Activated CD4-positive, alpha-beta T cell treated with anti-CD3 and anti-CD28 coated beads, Interleukin-2, amount 10 ng/mL, durations not matched to agents 7 days and 5 days (primary cell): ENCODE measurements around the gene CAMK2G. TPM values are rescaled to one million over a fixed set of nuclear protein-coding genes. Genes with fewer than 3 reads are reported as not detected.

Source experiments
- CTCF ChIA-PET: fragments of 350-600 bp; sonication (Branson Sonifier 250); formaldehyde crosslinking; loops from one replicate; lab custom pipeline; 2021; ENCODE audit warnings: antibody characterized with exemption; lab: Charles Lee
- POLR2A ChIA-PET: fragments of 350-600 bp; sonication (Branson Sonifier 250); formaldehyde crosslinking; loops from one replicate; lab custom pipeline; 2021; ENCODE audit warnings: antibody characterized with exemption; lab: Charles Lee
- DNase-seq: peaks from one replicate; pipeline ENCODE4 v3.0.0-alpha.2; 2020
- H3K27ac Mint-ChIP-seq: one replicate; pipeline ENCODE4 v1.8.0; 2021; ENCODE audit warnings: mild to moderate bottlenecking, moderate library complexity, mixed read lengths
- H3K27me3 Mint-ChIP-seq: one replicate; pipeline ENCODE4 v1.8.0; 2021; ENCODE audit warnings: mixed read lengths
- H3K36me3 Mint-ChIP-seq: one replicate; pipeline ENCODE4 v1.8.0; 2021; ENCODE audit warnings: low read depth, mixed read lengths
- H3K4me1 Mint-ChIP-seq: one replicate; pipeline ENCODE4 v1.8.0; 2021; ENCODE audit warnings: mixed read lengths
- H3K4me3 Mint-ChIP-seq: one replicate; pipeline ENCODE4 v1.8.0; 2021; ENCODE audit warnings: mild to moderate bottlenecking, moderate library complexity, mixed read lengths
- H3K9me3 Mint-ChIP-seq: one replicate; pipeline ENCODE4 v1.8.0; 2021; ENCODE audit warnings: mixed read lengths
- total RNA-seq, 2 experiments: library from RNA; stranded (reverse); gene quantifications; one replicate each; pipeline ENCODE4 v1.2.3, GENCODE V29; 2021

Gene CAMK2G
- total RNA-seq, 2 experiments from 2014 or later: 54.4 to 55.8 TPM

GRCh38 chr10:73823391-73823790 is 51.0 kb downstream of the CAMK2G start:
- Mint-ChIP-seq H3K4me1 (peaks cover 3% of the 10 kb centered on the region), H3K27ac (no peak overlapping the region), H3K36me3 (peaks cover 30% of the 10 kb centered on the region), H3K9me3 (no peaks in the 10 kb centered on the region), H3K27me3 (no peaks in the 10 kb centered on the region), H3K4me3 (no peak overlapping the region)
- CTCF ChIA-PET: interaction anchor here (1.2 to 2.2 kb wide), 2 partner anchors 10 to 56 kb away, joined by 4 to 7 read pairs; no protein-coding TSS in a partner anchor
- POLR2A ChIA-PET: no interaction called here
- no peak for DNase-seq

DNA sequence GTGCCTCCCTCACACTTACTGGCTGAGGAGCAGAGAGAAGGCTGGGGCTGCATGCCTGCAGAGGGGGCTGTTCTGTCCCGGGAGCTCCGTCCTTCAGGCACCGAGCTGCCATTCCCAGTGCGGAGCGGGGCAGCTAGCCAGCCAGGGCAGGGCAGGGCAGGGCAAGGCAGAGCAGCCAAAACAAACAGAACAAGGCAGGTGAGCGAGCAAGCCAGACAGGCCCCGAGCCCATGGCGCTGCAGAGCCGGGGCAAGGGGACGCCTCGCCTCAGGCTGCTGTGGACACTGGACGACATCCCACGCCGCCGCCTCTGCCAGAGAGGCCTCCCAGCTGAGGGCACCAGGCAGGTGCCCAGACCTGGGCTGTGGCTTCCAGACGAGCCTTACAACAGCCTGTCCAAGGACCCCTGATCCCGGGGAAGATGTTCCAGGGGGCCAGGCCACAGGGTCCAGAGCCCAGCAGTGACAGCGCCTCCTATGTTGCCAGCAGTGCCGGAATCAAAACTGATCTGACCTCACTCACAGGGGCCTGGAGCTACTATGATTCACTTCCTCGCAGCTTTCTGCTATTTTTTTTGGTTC is 54.8 kb downstream of the CAMK2G start:
- Mint-ChIP-seq H3K27me3 (no peaks in the 10 kb centered on the region), H3K36me3 (peaks cover 33% of the 10 kb centered on the region), H3K4me1 (peaks cover 5% of the 10 kb centered on the region), H3K27ac (no peak overlapping the region), H3K4me3 (no peak overlapping the region), H3K9me3 (no peaks in the 10 kb centered on the region)
- POLR2A ChIA-PET: no interaction called here
- no peak for DNase-seq
- CTCF ChIA-PET: interaction anchor here (1.2 to 1.5 kb wide), 3 partner anchors 8 to 67 kb away, joined by 3 to 8 read pairs (median 4); partner anchors contain the start of gene ZSWIM8

DNA sequence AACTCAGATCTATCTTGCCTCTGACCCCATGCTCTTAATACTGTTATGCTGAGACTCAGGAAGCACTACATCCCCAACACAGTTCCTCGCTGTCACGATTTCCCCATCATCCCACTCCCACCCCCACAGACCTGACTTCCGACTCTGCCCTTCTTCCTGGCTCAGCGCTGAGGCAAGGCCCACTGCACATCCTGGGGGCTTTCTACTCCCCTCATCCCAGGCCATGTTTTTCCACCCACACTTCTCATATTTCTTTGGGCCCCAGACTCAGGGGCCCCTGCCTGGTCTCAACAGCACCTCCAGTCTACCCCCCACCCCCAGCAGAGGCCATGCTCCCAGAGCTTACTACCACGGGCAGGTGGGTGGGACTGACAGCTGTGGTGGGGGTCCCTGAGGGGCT is 55.3 kb downstream of the CAMK2G start:
- no peaks in the 10 kb centered on the region for H3K27me3 Mint-ChIP-seq
- H3K27ac Mint-ChIP-seq: no peak overlapping the region
- CTCF ChIA-PET: interaction anchor here (1.0 to 1.5 kb wide), 4 partner anchors 9 to 67 kb away, joined by 3 to 8 read pairs (median 4); partner anchors contain the start of gene ZSWIM8
- POLR2A ChIA-PET: no interaction called here
- no peaks in the 10 kb centered on the region for H3K9me3 Mint-ChIP-seq
- peaks cover 5% of the 10 kb centered on the region for H3K4me1 Mint-ChIP-seq
- no peak for DNase-seq
- H3K36me3 Mint-ChIP-seq: peaks cover 29% of the 10 kb centered on the region
- H3K4me3 Mint-ChIP-seq: no peak overlapping the region

- peaks cover 28% of the 10 kb centered on the region for H3K36me3 Mint-ChIP-seq
- no peak overlapping the region for H3K4me3 Mint-ChIP-seq
- H3K4me1 Mint-ChIP-seq: peaks cover 5% of the 10 kb centered on the region
- POLR2A ChIA-PET: no interaction called here
- no peaks in the 10 kb centered on the region for H3K27me3 Mint-ChIP-seq
- no peak for DNase-seq
- no peaks in the 10 kb centered on the region for H3K9me3 Mint-ChIP-seq
- CTCF ChIA-PET: interaction anchor here (1.0 to 1.8 kb wide), 3 partner anchors 23 to 41 kb away, joined by 3 to 5 read pairs (median 4); partner anchors contain the start of gene ZSWIM8
- no peak overlapping the region for H3K27ac Mint-ChIP-seq
Observed at GRCh38 chr10:73818402-73818801, 56.0 kb downstream of the CAMK2G start.

DNA sequence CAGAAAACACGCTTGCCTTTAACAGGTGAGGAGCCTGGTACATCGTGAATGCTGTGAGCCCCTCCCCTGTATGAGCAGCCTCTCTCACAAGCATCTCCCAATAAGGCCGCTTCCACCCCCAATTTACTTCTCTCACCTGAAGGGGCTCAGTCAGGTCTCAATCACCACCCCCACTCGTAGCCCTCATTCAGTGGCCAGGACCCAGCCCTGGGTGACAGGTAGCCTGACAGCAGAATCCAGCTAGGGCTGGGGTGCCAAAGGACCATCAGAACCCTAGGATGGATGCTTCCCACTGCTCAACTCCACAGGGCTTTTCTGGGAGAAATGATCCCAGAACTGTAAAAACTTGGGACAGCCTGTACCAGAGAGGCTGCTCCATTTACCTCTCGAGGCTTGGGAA is 56.5 kb downstream of the CAMK2G start:
- Mint-ChIP-seq H3K27me3 (no peaks in the 10 kb centered on the region), H3K4me3 (no peak overlapping the region), H3K9me3 (no peaks in the 10 kb centered on the region), H3K4me1 (peaks cover 8% of the 10 kb centered on the region), H3K36me3 (peaks cover 34% of the 10 kb centered on the region), H3K27ac (peak overlapping the region; percentile 46)
- ChIA-PET CTCF (interaction anchor here (1.0 to 1.8 kb wide), 2 partner anchors 23 to 42 kb away, joined by 3 to 5 read pairs; no protein-coding TSS in a partner anchor), POLR2A (no interaction called here)
- no peak for DNase-seq

DNA sequence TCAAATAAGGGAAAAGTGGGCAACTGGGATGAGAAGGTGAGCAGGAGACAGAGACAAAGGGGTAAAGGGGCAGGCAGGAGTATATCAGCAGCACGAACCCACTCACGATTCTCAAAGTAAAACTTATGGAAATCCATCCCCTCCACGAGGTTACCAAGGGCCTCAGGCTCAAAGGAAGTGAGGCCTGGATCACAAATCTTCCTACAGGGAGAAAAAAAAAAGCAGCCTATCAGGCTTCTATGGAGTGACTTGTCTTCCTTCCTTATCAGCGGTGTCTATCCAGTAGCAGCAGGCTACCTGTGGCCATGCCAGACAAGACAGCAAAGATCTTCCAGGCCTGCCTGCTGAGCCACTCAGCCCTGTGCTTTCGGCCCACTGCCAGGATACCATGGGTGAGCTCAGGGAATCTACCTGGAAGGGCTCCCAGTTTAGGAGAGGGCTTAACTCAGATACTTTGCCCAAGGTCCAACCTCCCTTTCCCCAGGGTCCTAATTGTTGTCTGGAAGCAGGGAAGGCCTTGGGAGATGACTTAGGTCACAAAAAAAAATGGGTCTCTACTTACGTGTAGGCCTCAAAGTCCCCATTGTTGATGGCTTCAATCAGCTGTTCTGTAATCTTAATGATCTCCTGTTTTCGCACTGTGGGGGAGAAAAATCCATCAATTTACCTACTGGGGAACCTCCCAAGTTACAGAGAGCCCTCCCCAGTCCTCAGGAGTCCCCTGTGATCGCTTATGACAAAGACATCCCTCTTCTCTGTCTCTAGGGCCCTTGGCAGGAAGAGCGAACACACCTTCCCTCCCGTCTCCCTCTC is 57.2 kb downstream of the CAMK2G start:
- POLR2A ChIA-PET: no interaction called here
- H3K36me3 Mint-ChIP-seq: peaks cover 33% of the 10 kb centered on the region
- no peaks in the 10 kb centered on the region for H3K27me3 Mint-ChIP-seq
- CTCF ChIA-PET: interaction anchor here (0.6 to 1.9 kb wide), 3 partner anchors 24 to 1309 kb away, joined by 3 to 6 read pairs (median 5); no protein-coding TSS in a partner anchor
- no peak for DNase-seq
- H3K4me3 Mint-ChIP-seq: no peak overlapping the region
- H3K9me3 Mint-ChIP-seq: no peaks in the 10 kb centered on the region
- H3K27ac Mint-ChIP-seq: no peak overlapping the region
- H3K4me1 Mint-ChIP-seq: peaks cover 12% of the 10 kb centered on the region

DNA sequence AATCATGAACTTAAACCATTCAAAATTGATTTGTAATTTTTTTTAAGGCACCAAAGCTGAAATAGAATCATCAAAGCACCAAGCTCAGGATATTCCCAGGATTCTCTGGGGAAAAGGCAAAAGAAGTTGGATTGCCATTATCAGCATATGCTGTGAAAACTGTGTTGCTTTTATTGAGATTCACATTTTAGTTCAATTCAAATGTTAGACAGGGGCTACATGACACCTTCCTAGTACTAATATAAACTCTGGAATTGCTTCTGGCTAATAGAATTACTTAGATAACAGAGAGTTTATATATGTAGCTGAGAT is 58.7 kb downstream of the CAMK2G start:
- ChIA-PET POLR2A (no interaction called here), CTCF (interaction anchor here (0.7 to 1.9 kb wide), 4 partner anchors 17 to 64 kb away, joined by 3 to 6 read pairs (median 3); no protein-coding TSS in a partner anchor)
- peaks cover 12% of the 10 kb centered on the region for H3K4me1 Mint-ChIP-seq

DNA sequence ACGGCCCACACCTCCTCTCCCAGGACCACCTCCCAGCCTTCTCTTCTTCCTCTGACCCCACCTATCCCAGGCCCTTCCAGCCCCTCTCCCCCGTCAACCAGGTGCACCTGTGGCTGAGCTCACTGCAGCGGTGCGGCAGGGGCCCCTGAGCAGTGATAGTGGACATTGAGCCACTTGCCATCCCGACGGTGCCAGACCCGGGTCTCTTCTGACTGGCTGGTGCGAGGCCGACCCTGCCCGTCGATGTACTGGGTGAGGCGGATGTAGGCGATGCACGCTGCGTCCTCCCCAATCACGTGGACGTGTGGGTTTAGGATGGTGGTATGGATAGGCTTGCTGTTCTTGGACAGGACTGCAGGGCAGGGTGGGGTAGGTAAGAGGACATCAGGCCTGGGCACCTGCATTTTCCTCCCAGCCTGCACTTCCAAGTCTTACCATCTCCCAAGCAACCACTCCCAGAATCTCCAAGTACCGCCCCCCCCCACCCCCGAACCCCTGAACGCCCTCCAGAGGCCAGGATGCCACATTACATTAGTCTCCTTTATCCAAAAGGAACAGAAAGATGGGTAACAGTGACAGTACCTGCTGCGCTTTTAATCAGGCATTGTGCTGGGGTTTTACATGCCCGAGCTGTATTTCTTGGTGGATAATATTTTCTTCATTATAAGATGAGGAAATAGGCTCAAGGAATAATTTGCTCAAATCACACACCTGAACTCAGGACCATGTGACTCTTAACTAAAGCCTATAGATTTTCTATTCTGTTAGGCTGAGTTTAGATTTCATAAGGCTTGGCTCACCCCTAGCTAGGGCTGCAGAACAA is 59.2 kb downstream of the CAMK2G start:
- Mint-ChIP-seq H3K9me3 (no peaks in the 10 kb centered on the region), H3K4me3 (no peak overlapping the region), H3K27me3 (no peaks in the 10 kb centered on the region), H3K36me3 (peaks cover 32% of the 10 kb centered on the region), H3K4me1 (peaks cover 16% of the 10 kb centered on the region), H3K27ac (no peak overlapping the region)
- ChIA-PET POLR2A (no interaction called here), CTCF (interaction anchor here (0.7 to 1.9 kb wide), 5 partner anchors 16 to 64 kb away, joined by 3 to 6 read pairs (median 3); no protein-coding TSS in a partner anchor)
- DNase-seq: no peak

More for the DNA sequence above, 58.7 kb downstream of the CAMK2G start:
- peaks cover 28% of the 10 kb centered on the region for H3K36me3 Mint-ChIP-seq
- DNase-seq: no peak
- no peaks in the 10 kb centered on the region for H3K27me3 Mint-ChIP-seq
- H3K27ac Mint-ChIP-seq: no peak overlapping the region
- no peak overlapping the region for H3K4me3 Mint-ChIP-seq
- no peaks in the 10 kb centered on the region for H3K9me3 Mint-ChIP-seq

DNA sequence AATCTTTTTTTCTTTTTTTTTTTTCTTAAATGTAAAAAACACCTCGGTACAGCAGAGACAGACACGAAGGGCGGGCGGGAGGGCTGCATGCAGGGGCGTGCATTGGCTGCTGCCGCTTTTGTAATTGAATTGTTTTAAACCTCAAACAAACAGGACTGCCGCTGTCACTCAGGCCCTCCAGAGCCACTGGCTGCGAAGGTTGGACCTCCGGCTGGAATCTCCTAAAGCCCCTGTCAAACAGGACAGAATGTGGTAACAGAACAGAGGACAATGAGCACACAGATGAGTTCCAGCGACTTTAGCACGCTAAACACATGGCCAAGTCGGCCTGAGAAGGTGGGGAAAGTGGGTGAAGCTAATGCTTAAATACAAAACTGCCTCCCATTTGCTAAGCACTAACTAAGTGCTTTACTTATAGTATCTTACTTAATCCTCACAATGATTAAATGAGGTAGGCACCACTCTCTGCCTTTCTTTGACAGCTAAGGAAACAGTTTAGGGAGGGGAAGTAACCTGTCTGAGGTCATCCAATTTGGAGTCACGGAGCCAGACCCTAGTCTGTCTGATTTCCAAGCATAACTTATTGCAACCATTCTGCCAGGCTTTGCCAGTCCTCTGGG is 60.0 kb downstream of the CAMK2G start:
- no peaks in the 10 kb centered on the region for H3K27me3 Mint-ChIP-seq
- DNase-seq: no peak
- H3K27ac Mint-ChIP-seq: no peak overlapping the region
- H3K4me1 Mint-ChIP-seq: peaks cover 23% of the 10 kb centered on the region
- H3K9me3 Mint-ChIP-seq: no peaks in the 10 kb centered on the region
- POLR2A ChIA-PET: interaction anchor here (0.6 kb wide), 1 partner anchor 8 kb away, joined by 3 read pairs; no protein-coding TSS in a partner anchor
- CTCF ChIA-PET: interaction anchor here (1.4 to 2.5 kb wide), 2 partner anchors 9 to 46 kb away, joined by 4 to 7 read pairs; no protein-coding TSS in a partner anchor
- no peak overlapping the region for H3K4me3 Mint-ChIP-seq
- H3K36me3 Mint-ChIP-seq: peaks cover 35% of the 10 kb centered on the region

- Mint-ChIP-seq H3K9me3 (no peaks in the 10 kb centered on the region), H3K36me3 (peaks cover 42% of the 10 kb centered on the region), H3K27me3 (no peaks in the 10 kb centered on the region), H3K4me3 (no peak overlapping the region), H3K4me1 (peaks cover 31% of the 10 kb centered on the region), H3K27ac (no peak overlapping the region)
- ChIA-PET CTCF (interaction anchor here (1.3 to 2.5 kb wide), 3 partner anchors 10 to 66 kb away, joined by 3 to 7 read pairs (median 6); partner anchors contain the start of gene CAMK2G), POLR2A (no interaction called here)
- no peak for DNase-seq
Observed at GRCh38 chr10:73813333-73813732, 61.0 kb downstream of the CAMK2G start.

- Mint-ChIP-seq H3K36me3 (peaks cover 48% of the 10 kb centered on the region), H3K9me3 (no peaks in the 10 kb centered on the region), H3K27ac (peak overlapping the region; percentile 69), H3K4me1 (peaks cover 37% of the 10 kb centered on the region), H3K4me3 (peak overlapping the region; percentile 40), H3K27me3 (no peaks in the 10 kb centered on the region)
- ChIA-PET POLR2A (interaction anchor here (0.6 kb wide), 1 partner anchor 27 kb away, joined by 3 read pairs; no protein-coding TSS in a partner anchor), CTCF (interaction anchor here (0.8 to 2.5 kb wide), 4 partner anchors 10 to 67 kb away, joined by 3 to 7 read pairs (median 4); partner anchors contain the start of gene CAMK2G)
- DNase-seq: no peak
Observed at GRCh38 chr10:73812657-73813056, 61.7 kb downstream of the CAMK2G start.
